HG03135 (cell line): ENCODE results near the gene RAPGEF5.

ENCODE experiments used
- ATAC-seq: cut with Tn5 transposase; IDR thresholded peaks from one replicate; pipeline ENCODE4 v1.9.1; 2021; ENCODE audit warnings: mild to moderate bottlenecking, moderate library complexity; ENCODE audit not compliant: unreplicated experiment

The RAPGEF5 gene

DNA sequence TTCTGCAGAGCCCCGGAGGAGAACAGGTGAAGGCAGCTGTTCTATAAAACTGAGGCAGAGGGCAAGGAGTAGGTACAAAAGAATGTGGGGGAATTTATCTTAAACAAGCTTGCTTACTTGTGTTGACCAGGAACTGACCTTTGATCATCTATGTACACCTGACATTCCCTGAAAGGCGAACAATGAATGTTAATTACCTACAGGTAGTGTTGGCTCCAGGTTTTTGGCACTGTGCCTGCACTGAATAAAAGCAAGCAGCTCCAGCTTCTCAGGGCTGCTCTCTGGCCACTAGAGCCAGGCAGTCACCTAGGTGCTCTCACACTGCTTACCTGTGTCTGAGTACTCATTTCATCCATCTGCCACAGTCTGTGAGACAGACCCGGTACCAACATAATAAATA lies 87.0 kb downstream of the RAPGEF5 start:
- ATAC-seq, result no peak

DNA sequence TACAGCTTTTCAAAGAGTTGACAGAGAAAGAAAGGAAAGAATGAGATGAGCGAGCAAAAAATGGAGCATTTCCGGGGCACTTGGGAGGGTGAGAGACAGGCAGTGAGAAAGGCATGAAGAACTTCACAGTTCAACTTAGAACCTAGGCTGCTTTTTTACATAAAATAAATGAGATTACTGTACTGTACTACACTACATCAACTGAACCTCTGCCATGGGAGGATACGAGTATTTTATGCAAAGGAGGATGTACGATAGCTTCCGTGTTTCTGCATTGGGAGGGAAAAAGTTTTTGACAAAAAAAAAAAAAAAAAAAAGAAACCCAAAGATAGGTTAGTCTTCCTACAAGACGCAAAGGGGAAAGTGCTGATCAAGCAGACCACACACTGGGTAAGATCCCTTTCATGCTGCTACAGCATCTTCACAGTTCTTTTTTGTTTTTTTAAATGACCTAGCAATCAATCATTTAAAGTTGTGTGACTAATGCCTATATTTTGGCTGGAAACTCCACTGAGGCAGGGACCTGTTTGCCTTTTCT lies 88.0 kb downstream of the RAPGEF5 start:
- ATAC-seq, result no peak

DNA sequence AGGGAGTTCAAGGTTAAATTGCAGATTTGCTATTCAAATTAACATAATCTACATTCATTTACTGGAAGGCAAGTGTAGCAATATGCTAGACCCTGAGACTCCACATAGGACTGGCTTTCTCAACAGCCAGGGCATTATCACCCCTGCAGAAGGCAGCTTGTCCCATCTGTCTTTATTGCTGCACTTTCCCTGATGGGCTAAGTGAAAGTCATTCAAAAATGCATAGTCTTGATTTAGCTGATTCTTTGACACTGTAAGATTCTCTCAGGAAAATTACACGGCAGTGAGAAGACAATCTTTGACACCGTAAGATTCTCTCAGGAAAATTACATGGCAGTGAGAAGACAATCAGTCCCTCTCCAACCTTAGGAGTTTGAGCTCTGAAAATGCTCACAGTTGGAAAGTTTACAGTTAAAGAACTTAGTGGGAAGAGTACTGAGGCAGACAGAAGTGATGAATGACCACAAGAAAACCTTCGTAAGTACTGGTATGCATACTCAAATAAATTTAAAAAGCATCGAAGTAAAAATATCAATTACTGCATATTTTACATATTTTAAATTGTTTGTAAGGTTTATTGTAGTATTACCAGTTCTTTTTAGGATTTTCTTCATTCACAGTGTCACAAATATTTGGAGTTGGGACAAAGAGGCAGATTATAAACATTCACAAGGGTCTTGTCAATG lies 88.9 kb downstream of the RAPGEF5 start:
- ATAC-seq, result no peak

DNA sequence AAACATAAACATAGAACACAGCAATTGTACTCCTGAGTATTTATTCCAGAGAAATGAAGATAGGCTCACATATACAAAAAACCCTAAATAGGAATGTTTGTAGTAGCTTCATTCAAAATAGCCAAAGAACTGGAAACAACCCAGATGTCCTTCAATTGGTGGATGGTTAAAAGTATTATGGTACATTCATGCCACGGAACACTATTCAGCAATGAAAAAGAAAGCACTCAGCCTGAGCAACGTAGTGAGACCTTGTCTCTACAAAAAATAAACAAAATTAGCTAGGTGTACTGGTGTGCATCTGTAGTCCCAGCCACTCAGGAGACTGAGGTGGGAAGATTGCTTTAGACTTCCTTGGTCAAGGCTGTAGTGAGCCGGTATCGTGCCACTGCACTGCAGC lies 94.4 kb downstream of the RAPGEF5 start:
- ATAC-seq, result no peak

DNA sequence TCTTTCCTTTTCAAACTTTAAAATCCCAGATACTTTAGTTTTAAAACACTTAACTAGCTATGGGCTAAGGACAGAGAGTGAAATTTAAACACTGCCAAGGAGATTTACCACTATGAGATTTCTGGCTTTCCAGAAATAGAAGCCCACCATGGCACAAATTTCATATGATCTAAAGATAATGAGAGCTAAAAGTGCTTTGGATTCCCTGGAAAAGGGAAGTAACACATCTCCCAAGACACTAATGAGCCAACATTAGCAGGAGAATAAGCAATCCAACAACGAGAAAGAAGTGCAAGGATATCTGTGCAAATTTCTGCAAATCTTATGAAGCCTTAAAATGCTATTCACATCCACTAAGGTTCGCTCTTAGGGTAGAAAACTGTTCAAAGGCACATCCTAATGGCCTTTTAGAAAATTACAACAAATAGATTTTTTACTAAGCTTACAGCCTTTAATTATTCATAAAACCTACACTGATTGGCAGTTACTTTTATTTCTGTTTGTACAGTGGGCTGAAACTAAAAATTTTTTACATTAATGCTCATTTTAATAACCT lies 100.3 kb downstream of the RAPGEF5 start:
- ATAC-seq, result no peak

DNA sequence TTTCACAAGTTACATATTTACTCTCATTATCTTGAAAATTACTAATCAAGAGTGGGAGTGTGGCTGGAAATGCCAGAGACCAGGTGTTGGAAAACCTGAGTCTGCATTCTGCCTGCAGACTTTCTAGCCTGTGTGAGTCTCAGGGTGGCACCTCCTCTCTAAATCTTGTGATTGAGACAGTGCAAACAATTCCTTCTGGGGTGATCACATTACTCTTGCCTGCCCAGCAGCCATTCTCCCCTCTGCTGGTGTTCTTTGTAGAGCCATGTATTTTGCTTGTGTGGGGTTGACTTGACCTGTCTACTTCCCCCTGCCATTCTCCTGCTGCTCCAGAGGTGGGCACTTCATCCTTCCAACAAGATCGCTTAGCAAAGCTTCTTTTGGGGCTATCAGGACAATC lies 101.1 kb downstream of the RAPGEF5 start:
- ATAC-seq, result no peak

DNA sequence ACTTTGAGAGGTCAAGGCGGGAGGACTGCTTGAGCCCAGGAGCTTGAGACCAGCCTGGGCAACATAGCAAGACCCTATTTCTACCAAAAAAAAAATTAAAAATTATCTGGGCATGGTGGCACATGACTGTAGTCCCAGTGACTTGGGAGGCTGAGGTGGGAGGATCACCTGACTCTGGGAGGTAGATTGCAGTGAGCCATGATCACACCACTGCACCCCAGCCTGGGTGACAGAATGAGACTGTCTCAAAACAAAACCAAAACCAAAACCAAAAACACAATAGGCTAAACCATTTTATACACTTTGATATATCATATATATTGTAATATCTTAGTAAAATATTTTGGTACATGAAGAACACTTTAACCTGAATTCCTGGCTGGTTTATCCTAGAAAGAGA lies 101.6 kb downstream of the RAPGEF5 start:
- no peak for ATAC-seq

DNA sequence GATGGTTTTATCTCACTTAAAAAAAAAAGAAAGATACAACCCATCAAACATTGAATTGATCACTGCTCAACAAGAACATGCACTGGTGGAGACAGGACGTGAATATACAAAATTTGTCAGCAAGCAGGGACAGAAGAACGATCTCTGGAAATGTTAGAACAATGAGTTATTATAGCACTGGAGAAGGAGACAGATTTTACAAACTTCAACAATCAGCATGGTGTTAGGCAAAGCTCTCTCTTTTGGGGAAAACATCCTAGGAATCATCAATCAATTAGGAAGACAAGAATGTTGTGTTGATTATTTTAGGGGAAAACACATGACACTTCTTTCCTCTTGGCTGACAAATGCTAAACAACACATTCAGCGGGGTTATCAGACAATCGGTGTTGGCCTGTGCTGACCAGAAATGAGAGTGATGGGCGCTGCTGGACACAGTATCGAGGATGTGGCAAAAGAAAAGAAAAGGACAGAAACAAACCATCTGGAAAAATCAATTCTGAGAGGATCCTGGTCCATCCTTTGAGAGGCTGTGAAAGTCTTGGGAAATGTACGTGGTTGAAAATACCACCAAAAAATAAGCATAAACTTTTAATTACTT lies 103.9 kb downstream of the RAPGEF5 start:
- ATAC-seq, result no peak

DNA sequence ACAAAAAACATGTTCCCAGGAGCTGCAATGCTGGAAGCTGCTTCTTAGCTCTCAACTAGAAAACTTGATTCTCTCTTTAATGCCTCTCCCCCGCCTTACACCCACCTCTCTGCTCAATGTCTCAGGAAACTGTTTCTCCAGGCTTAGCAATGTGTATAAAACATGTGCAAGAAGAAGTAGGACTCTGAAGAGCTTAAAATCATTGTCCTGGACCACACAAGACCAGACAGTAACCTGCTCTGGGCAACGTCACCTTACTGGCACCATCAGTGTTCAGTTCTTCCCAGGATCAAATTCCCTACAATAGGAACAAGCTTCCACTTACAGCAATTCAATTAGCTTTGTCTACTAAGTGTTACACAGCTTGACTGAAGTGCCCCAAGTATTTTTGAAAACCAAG lies 104.9 kb downstream of the RAPGEF5 start:
- ATAC-seq, result no peak

DNA sequence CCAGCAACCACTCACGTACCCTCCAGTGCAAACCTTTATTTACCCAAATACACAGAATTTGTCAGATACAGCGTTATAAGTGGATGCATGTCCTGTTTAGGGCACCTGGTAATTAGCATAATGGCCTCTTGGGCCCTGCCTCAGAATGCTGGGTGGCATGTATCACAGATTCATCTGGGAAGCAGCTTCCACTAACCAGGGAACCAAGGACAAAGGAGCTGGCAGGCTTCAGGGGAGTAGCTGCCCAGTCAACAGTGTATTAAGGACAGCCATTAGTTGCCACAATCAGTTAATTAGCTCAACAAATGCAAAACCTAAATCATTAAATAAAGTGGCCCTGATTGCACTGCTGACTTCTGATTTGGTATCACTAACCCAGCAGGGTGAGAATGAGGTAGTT lies 105.7 kb downstream of the RAPGEF5 start:
- ATAC-seq, result no peak

DNA sequence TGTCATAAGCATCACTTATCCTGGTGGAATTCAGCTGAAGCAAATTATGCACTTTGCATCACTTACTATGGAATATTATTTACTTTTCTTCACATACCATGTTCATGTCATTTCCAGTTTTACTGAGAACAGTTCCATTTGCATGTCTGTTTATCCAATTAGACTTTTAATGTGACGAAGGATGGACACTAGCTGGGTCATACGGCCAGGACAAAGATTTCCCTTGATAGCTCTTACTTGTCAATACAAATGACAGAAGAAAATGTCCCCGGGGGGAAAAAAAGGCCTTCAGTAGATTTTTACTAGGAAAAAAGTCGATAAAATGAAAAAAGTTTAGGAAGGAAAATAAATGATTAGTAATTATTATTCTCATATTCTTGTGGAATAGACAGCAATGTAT lies 106.6 kb downstream of the RAPGEF5 start:
- no peak for ATAC-seq

DNA sequence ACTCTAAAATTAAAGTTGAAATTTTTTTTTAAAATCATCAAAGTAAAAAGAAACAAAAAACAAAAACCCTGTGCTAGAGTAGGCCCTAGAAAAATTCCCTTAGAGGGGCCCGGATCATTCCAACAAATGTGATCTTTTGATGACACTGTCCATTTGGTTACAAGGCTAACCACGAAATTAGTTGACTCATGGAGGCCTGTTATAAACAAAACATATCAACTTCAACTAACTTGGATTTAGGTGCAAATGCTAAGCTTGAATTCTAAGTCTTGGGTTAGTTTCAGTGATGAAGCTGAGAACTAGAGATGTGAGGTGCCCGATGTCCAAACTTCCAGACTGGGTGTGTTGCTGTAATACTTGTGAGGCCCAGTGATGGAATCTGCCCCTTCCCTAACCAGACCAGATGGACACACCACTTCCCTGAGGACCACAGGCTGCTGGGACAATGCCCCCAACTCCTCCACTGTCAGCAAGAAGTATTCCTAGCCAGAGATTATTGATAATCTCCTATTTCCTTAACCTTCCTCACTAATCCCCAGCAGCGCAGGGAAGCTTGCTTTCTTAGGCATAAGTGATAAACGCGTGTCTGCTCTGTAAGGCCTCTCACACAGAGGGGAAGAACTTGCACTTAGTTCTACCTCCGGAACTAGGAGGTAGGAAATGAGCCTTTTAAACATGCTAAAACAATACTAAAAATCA lies 108.7 kb downstream of the RAPGEF5 start:
- ATAC-seq, result no peak

DNA sequence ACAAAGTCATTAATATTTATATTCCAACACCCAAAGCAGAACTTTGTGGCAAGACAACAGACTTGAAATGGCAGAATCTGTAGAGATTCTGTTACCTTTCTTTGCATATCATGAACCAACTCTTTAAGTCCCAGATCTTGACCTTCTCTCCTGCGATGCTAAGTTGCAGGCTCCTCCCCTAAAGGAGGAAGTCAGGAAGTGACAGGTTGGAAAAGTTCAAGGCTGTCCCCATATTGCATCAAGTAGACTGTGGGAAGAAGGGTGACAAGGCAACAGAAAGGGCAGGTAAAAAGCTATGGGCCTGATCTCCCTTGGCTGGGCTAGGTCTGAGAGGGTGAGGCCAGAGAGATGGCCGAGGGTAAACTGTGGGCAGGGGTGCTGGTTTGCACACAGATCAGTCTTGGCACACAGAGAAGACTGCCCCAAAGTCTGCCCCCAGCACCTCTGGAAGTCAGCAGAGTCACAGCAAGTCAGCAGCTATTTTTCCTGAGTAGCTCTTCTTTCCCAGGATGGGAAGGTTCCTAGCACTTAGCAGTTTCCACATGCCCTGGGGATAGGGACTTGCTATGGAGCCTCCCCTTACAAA lies 115.1 kb downstream of the RAPGEF5 start:
- no peak for ATAC-seq

DNA sequence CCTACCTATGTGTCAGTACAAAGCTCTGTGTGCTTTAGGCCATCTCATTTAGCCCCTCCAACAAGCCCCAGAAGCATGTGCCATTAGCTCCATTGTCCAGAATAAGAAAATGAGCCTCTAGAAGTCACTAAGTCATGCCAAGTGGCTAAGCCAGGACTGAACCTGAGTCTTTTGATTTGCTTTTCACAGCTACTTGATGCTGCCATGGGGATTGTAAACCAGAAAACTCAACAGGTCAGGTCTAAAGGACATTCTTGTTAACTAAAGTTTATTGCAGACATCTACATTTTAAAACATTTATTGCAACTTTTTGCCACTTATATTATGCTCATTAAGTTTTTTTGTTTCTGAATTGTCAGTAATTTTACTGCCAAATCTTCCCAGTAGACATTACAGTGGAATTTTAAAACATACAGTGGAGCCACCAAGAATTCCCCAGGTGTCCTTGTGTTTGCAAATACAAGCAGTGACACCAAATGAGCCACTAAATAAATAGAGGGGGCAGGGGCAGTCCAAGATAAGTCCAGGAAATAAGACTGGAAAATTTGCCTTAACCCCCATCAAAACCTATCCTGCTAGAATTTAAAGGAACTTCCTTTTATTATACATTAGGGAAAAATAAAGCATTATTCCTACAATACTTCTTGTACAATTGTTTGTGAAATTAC lies 115.9 kb downstream of the RAPGEF5 start:
- ATAC-seq, result no peak

DNA sequence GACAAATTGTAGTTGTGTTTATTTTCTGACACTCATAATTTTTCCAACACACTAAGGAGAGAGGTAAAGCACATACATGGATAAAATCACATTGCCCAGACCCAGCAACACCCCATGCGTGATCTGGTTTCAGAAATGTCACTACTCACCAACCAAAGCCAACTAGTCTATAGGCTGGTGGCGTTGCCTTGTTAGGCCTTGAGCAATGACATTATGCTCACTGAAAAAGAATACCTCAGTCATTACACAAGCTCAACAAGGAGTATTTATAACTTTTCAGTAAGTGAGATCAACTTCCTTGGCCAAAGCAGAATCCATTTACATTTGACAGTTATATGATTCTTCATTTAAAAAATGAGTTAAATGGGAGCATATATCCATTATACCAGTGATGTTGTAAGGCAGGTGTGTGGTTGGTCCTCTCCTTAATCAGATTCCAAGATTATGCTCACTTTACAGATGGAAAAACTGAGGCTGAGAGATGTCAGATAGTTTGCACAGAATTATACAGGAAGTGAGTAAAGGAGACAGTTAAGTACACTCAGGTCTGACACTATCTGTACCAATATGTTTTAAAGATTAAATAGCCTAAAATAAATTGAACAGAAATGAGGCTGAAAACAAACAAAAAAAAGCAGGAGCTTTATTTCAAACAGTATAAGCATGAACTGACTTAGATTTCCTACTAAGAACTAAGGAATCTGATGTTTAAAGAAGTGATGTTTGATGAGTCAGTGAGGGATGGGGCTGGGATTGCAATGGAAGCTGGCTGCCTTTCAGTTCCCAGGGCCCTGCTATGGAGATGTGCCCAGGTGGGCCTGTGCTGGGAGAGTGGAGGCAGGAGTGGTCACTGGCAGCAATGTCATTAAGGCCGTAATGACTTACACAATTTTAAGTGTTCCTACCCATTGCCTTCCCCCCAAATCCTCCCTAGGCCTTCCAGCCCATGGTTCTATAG lies 118.3 kb downstream of the RAPGEF5 start:
- no peak for ATAC-seq

DNA sequence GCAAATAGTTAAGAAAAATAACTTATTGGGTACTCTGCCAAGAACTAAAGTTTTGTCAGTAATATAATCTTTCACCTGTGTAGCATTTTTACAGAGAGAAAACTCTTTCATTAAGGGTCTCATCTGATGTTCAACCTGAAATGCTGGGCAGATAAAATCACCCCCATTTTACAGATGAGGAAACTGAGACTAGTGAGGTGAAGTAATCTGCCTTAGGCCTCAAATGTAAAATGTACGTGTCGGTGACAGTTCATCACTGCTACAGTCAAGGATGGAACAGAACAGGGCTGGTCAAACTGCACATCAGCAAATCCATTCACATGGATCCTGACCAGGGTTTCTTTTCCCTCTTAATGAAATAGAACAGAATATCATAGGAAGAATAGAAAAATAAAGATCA lies 121.8 kb downstream of the RAPGEF5 start:
- ATAC-seq, result no peak

DNA sequence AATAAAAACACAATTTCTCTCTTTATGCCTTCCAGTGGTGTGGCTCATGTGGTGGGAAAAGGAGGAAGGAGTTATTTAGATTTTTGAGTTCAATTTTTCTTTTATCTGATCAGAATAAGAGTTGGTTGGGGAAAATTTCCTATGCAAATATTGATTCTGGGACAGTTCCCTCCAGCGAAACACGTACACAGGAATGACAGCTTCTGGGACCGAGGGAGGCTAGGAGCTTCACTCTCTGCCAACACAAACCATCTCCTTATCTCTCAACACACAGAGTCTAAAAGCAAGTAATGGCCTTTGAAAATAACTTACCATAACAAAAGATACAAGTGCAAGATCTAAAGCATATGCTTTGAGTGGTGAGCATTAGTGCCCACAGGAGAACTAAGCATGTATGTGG lies 122.7 kb downstream of the RAPGEF5 start:
- ATAC-seq, result no peak

DNA sequence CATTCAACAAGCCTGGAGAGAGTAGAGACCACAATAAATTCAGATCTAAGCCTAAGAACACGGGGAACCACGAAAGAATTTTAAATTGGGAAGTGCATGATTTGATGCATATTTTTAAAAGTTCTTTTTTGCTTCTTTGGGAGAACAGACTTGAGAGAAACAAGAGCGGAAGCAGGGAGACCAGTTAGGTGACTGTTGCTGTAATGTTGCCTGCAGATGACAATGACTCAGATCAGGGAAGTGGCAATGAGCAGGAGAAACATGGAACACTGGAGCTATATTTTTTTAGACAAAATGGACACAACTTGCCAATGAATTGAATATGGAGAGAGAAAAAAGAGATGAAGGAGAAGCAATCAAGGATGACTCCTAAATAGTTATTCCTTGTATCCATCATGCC lies 125.1 kb downstream of the RAPGEF5 start:
- ATAC-seq, result no peak

DNA sequence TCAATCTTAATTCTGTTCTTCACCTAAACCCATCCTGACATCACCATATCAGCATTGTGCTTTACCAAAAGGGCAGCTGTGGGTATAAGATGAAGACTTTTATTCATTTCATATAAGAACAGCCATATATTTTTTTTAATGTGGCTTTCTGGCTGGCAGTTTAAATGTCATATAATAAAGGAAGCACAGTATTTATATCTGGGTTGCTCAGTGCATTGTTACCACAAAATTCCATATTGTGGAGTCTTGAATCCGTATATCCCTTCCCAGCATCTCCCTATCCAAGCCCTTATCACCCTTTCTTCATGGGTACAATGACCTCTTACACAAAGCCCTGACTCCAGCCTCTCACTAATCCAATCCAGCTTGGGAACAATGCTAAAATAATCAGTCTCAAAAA lies 125.8 kb downstream of the RAPGEF5 start:
- ATAC-seq, result no peak

DNA sequence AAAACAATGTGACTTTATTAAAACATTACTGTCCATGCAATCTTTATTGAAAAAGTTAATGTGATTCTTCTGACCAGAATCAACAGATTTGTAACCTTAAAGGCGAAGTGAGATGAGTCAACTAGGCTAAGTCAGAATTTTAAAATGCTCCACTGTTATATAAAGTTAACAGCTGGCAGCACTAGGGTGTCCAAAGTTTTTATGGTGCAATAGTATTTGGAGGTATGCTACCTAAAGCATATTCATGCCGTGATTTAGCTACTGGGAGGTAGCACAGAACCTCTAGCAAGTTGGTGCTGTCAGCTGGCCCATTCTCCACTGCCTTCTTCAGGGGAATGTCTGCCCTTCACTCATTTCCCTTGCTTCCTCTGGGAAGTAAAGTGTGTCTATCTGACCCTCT lies 126.7 kb downstream of the RAPGEF5 start:
- ATAC-seq, result no peak
